ENCODE measurements around the gene ALDH1B1.

DNA sequence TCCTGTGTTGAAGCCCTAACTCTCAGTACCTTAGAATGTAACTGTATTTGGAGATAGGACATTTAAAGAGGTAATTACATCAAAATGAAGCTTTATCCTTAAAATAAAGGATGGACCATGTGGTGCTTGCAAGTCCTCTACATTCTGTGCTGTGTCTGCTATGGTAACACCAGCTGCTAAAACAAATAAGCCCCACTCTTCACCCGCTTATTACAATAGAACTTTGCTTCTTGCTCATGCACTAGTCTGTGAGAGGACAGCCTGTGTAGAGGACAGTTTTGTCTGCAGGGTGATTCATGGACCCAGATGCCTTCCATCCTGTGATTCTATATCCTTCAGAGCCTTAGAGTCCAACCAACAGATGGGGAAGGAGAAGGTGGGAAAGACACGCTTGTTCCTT, 44.2 kb downstream of the ALDH1B1 start:
- TF ChIP-seq CTCF (IDR thresholded peaks at IDR 0.05) (no peak), EP300 (IDR thresholded peaks at IDR 0.05) (no peak)

All from stomach (tissue), 4 donors.